ENCODE results near the gene BRCA1.
"Not testable (repeated sequence)": the region's sequence is repeated elsewhere in the genome, so short reads cannot be mapped to it uniquely, and the experiment has no call there.

Gene BRCA1

GRCh38 chr17:43125133-43125966, at the start of gene BRCA1:
BRCA1 (minus strand) TSS chr17:43125364; CDS start chr17:43124096, 1,268 bp downstream.
- peak; percentile 90 for DNase-seq

- no peak for DNase-seq
Measured at GRCh38 chr17:43171586-43172487, 46.7 kb upstream of the BRCA1 start.

- DNase-seq = peak; percentile 94
Measured at GRCh38 chr17:43170766-43171585, 45.8 kb upstream of the BRCA1 start, which contains the start of gene NBR1. NBR1 (plus strand) TSS chr17:43171214; CDS start chr17:43175800, 4,586 bp downstream.

GRCh38 chr17:43170140-43170765, 45.1 kb upstream of the BRCA1 start:
- peak; percentile 83 for DNase-seq

GRCh38 chr17:43169561-43170139, 44.5 kb upstream of the BRCA1 start:
- DNase-seq = no peak

- not testable (repeated sequence) for DNase-seq
Measured at GRCh38 chr17:43165971-43166370, 40.8 kb upstream of the BRCA1 start.

GRCh38 chr17:43159957-43160356, 34.8 kb upstream of the BRCA1 start:
- not testable (repeated sequence) for DNase-seq

- DNase-seq = not testable (repeated sequence)
Measured at GRCh38 chr17:43159232-43159631, 34.1 kb upstream of the BRCA1 start.

- no peak for DNase-seq
Measured at GRCh38 chr17:43155666-43156065, 30.5 kb upstream of the BRCA1 start.

GRCh38 chr17:43153197-43153835, 28.2 kb upstream of the BRCA1 start:
- DNase-seq = not testable (repeated sequence)

- DNase-seq = no peak
Measured at GRCh38 chr17:43151880-43152456, 26.8 kb upstream of the BRCA1 start.

GRCh38 chr17:43146649-43147048, 21.5 kb upstream of the BRCA1 start:
- DNase-seq = no peak

GRCh38 chr17:43143201-43143600, 18.0 kb upstream of the BRCA1 start:
- DNase-seq = no peak

- no peak for DNase-seq
Measured at GRCh38 chr17:43142153-43142552, 17.0 kb upstream of the BRCA1 start.

GRCh38 chr17:43140396-43141332, 15.5 kb upstream of the BRCA1 start:
- no peak for DNase-seq

- DNase-seq = not testable (repeated sequence)
Measured at GRCh38 chr17:43138531-43138930, 13.4 kb upstream of the BRCA1 start.

- DNase-seq = not testable (repeated sequence)
Measured at GRCh38 chr17:43136574-43136973, 11.4 kb upstream of the BRCA1 start.

- DNase-seq = no peak
Measured at GRCh38 chr17:43135454-43135819, 10.3 kb upstream of the BRCA1 start.

GRCh38 chr17:43134774-43135453, 9.8 kb upstream of the BRCA1 start:
- DNase-seq = no peak
